ENCODE results near the gene DPM2. TPM values are rescaled to one million over a fixed set of nuclear protein-coding genes. Genes with fewer than 3 reads are reported as not detected.

The DPM2 gene
- total RNA-seq = 10 to 100 TPM; 25.1 to 28.6 TPM
- long read RNA-seq, transcript DPM2-201 (4 exons, 1,542 nt) = major isoform, 35 of 58 reads
- long read RNA-seq, transcript DPM2-205 (3 exons, 1,662 nt) = minor isoform, 10 of 58 reads
- long read RNA-seq, partial matches to known transcripts = 6 of 58 reads
- long read RNA-seq, other reads (novel, unspliced or antisense) = 3 of 58 reads

GRCh38 chr9:127937388-127938297 lies at the start of gene DPM2:
TSS of gene DPM2 (minus strand) at chr9:127937854. CDS start at chr9:127937820, 34 bp downstream.
- intact Hi-C loops (cut with DNase I, micrococcal nuclease) = no loop called here
- DNase-seq (peak; percentile 83 to 88), ATAC-seq (peak; percentile 86)

GRCh38 chr9:127987103-127987614 lies 49.5 kb upstream of the DPM2 start:
- ATAC-seq = no peak
- no peak for DNase-seq
- intact Hi-C loops (cut with DNase I, micrococcal nuclease) = no loop called here

DNA sequence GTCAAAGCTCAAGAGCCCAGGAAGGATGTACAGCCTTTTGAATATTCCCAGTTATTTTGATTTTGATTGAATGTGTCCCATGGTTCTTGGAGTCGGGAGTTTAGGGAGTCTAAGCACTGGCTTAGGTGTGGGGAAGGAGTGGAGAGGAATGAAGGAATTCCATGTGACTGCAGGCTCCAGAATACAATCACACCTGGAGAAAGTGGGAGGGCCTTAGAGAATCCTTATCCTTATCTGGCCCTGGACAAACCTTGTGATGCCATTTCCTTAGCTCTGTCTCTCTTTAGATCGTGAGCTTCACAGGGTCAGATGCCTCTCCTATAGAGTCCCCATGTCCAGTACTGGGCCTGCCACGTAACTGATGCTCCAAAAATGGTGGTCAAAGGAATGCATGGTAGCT lies 47.4 kb upstream of the DPM2 start:
- intact Hi-C loops (cut with DNase I, micrococcal nuclease) = no loop called here
- DNase-seq = no peak

DNA sequence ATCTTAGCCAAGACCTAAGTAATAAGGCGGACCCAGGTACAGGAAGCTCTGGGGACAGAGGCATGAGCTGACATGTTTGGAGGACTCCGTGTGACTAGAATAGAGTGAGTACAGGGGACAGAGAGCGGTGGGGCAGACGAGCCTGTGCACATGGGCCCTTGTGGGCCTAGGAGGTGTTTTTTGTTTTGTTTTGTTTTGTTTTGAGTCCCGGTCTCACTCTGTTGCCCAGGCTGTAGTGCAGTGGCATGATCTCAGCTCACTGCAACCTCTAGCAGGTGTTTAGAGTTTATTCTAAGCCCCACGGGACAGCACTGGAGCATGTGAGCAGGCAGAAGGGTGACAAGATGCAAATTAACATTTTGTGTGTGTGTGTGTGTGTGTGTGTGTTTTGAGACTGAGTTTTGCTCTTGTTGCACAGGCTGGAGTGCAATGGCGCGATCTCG lies 46.2 kb upstream of the DPM2 start:
- intact Hi-C loops (cut with DNase I, micrococcal nuclease) = no loop called here
- no peak for ATAC-seq
- no peak for DNase-seq

More for the DNA sequence above, 47.4 kb upstream of the DPM2 start:
- no peak for ATAC-seq

DNA sequence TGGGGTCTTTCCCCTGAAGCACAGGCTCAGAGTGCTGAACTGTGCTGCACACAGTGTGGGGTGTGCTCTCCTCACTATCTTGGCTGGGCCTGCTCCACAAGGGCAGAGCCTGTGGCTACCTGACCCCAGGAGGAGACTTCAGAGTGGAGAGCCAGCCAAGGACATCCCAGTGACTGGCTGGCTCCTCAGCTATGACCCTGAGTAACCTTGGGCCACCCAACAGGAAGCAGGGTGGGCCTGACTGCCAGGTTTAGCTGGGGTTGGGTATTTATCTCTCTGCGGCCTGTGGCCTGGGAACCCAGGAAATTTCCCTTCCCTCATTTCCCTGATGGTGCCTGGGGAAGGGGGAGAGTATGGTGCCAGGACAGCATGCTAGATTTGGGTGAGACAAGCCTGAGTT lies 45.3 kb upstream of the DPM2 start:
- ATAC-seq = no peak
- intact Hi-C loops (cut with DNase I, micrococcal nuclease) = no loop called here
- DNase-seq = no peak

DNA sequence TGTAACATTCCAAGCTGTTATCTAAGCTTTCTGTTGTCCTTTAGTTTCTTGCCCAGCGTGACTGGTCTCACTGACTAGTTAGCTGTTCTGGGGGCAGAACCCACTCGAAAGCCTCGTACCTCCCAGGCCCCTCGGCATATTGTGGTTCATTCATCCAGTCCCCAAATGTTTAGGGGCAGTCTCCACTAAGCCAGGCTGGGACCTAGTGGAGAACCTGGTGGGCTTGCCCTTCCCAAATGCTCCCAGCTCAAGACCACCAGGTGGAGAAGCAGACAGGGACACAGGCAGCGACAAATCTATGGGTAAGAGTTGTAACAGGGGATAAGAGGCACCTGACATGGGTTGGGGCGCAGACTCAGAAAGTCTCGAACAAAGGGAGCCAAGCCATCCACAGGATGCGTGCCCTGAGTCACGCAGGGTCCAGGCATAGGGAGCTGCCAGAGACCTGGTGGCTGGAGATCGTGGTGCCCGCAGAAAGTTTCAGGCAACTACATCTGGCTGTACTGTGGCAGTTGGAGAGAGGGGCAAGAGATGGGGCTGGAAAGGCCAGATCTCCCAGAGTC lies 44.0 kb upstream of the DPM2 start:
- ATAC-seq (no peak), DNase-seq (no peak)
- intact Hi-C loops (cut with DNase I, micrococcal nuclease) = no loop called here

- intact Hi-C loops (cut with DNase I, micrococcal nuclease) = no loop called here
- peak; percentile 96 for DNase-seq
- ATAC-seq = peak; percentile 72
Observed at GRCh38 chr9:127980706-127981558, 43.3 kb upstream of the DPM2 start, which contains the start of gene EEIG1. TSS of gene EEIG1 (minus strand) at chr9:127980989. CDS start at chr9:127980137, 852 bp downstream.

- peak; percentile 59 for ATAC-seq
- intact Hi-C loops (cut with DNase I, micrococcal nuclease) = no loop called here
- DNase-seq = peak; percentile 67 to 81
Observed at GRCh38 chr9:127980060-127980705, 42.5 kb upstream of the DPM2 start.

DNA sequence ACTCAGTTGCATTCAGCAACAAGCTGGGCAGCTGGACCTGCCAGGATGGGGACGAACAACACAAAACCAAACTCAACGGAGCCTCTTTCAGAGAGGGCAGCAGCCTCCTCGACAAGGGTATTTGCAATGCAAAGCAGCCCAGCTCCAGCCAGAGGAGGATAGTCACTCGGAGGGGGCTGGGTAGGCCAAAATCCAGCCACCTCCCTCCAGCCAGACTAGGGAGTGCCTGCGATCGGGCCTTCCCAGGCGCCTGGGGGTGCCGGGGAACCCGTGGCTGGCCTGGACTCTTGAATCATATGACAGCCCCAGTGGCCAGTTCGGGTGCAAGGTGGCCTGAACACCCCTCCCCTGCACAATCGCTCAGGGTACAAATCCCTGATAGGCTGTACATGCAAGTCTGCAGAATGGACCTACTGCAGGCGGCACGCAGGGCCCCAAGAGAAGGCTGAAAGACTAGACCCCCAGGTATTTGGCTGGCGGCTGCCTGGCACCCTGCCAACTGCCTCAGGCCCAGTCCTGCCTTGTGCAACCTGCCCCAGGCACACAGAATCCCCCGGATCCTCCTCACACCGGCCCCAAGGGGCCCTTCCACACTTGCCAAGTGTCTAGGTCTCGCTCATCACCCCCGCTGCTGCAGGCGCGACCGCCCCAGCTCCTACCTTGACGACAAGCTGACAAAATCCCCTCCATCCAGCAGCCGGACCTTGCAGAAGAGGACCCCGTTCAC lies 41.8 kb upstream of the DPM2 start:
- DNase-seq (peak; percentile 72 to 73), ATAC-seq (peak; percentile 23)
- intact Hi-C loops (cut with DNase I, micrococcal nuclease) = no loop called here

DNA sequence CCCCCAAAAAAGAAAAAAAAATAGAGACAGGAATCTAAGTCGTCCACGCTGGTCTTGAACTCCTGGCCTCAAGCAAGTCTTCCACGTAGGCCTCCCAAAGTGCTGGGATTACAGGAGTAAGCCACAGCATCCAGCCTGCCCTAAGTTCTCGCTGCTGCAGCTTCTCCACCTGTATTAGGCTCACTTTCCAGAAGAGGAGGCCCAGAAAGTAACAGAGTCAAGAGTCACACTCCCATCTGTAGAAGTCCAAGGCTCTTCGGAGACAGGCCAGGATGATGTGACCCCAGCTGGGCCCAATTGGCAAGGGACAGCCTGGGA lies 41.3 kb upstream of the DPM2 start:
- no peak for ATAC-seq
- intact Hi-C loops (cut with DNase I, micrococcal nuclease) = no loop called here
- DNase-seq = no peak

- DNase-seq (peak in 1 of 2 donors; percentile 78), ATAC-seq (peak; percentile 28)
- intact Hi-C loops (cut with DNase I, micrococcal nuclease) = no loop called here
Observed at GRCh38 chr9:127977884-127978647, 40.4 kb upstream of the DPM2 start.

DNA sequence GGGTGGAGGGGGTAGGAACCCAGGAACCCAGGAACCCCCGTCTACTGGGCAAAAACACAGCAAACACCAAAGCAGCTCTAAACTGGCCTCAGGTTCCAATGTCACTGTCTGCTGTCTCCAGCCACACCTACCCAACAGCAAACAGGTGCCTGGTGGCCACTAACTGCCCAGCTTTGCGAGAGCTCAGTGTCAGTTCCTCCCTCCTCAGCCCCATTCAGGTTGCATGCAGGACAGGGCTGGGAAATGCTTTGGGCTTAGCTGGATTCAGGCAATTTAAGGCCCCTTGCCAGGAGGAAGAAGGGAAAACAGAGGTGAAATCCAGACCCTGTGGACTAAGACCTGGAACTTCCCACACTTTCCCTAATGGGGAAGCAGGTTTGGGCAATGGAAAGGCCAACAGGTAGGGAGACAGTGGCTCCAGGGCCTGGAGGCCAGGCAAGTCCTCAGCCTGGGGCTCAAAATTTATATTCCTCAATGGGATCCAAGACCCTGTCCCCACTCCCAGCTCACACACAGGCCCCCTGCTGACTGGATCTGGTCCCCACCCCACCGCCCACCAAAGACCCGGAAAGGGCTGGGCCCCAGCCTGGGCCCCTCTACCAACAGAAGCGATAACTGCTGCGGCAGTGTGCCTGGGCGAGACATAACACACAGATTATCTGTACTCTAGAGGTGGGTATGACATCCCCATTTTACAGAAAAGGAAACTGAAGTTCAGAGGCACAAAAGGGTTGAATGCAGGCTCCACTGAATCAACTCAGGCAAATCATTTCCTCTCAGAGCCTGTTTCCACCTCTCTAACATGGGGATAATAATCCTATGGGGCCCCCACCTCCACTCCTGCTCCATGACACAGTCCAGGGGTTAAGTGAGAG lies 39.6 kb upstream of the DPM2 start:
- ATAC-seq = peak; percentile 38
- intact Hi-C loops (cut with DNase I, micrococcal nuclease) = no loop called here
- DNase-seq = peak in 1 of 2 donors; percentile 63

GRCh38 chr9:127976498-127976897 lies 38.8 kb upstream of the DPM2 start:
- intact Hi-C loops (cut with DNase I, micrococcal nuclease) = no loop called here
- peak; percentile 50 for ATAC-seq
- DNase-seq = peak; percentile 74 to 89

DNA sequence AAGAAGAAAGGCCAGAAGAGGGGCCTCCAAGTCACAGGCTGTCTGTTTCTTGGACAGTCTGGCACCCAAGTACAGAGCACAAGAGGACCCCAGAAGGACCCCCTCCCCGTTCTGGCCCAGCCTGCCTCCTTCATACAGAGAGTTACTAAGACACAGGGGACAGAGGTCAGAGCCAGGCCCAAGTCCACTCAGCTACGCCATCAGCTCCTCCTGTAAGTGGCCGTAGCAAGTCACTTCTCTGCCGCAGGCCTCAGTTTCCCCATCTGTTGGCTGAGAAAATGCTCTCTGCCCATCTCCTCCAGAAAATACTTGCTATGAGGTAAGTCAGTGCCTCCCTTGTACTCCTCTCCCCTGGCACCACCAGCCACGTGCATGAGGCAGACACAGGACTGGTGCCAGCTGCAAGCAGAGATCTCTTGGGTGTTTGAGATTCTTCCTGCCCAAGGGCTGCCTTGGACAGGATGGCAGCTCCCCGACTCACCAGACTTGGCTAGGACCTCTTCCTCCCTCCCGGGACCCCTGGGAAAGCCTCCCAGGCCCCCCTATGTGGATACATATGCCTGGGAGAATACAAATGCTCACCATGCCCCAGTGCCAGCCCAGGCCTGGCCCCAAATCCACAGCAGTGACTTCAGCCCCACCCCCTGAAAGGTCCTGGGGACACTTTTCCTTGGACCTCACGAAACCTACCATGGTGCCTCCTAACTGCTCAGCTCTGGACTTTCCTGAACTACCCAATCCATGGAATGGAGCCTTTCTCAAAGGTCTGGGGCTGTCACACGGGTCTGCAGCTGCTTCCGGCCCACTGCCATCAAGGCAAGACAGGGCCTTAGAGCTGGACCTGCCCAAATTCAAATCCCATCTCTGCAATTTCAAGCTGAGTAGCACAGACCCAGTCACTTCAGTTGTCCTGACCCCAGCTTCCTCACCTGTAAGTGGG lies 38.0 kb upstream of the DPM2 start:
- no peak for DNase-seq
- no peak for ATAC-seq
- intact Hi-C loops (cut with DNase I, micrococcal nuclease) = no loop called here

GRCh38 chr9:127974769-127975261 lies 37.2 kb upstream of the DPM2 start:
- ATAC-seq (no peak), DNase-seq (peak in 1 of 2 donors; percentile 54)
- intact Hi-C loops (cut with DNase I, micrococcal nuclease) = no loop called here
